HFFc6 (cell line): ENCODE results near the gene SNX19. TPM values are rescaled to one million over a fixed set of nuclear protein-coding genes. Genes with fewer than 3 reads are reported as not detected.
A peak's percentile ranks its signal among the peaks of the same experiment; 100 is the strongest.

Experiments
- DNase-seq: peaks from one replicate; pipeline ENCODE4 v3.0.0-alpha.2; 2018
- H3K27ac Mint-ChIP-seq: 2 replicates; pipeline ENCODE4 v1.8.0; 2020; ENCODE audit warnings: mild to moderate bottlenecking, mixed read lengths
- H3K27me3 Mint-ChIP-seq: 2 replicates; pipeline ENCODE4 v1.8.0; 2021; ENCODE audit warnings: mild to moderate bottlenecking, moderate library complexity, mixed read lengths; ENCODE audit not compliant: insufficient read depth
- H3K36me3 Mint-ChIP-seq: 2 replicates; pipeline ENCODE4 v1.8.0; 2021; ENCODE audit warnings: low read depth, mixed read lengths
- H3K4me1 Mint-ChIP-seq: 2 replicates; pipeline ENCODE4 v1.8.0; 2020; ENCODE audit warnings: low read depth, mixed read lengths
- H3K4me3 Mint-ChIP-seq: 2 replicates; pipeline ENCODE4 v1.8.0; 2020; ENCODE audit warnings: mild to moderate bottlenecking, moderate library complexity, mixed read lengths
- H3K9me3 Mint-ChIP-seq: 2 replicates; pipeline ENCODE4 v1.8.0; 2020; ENCODE audit warnings: mild to moderate bottlenecking, mixed read lengths
- CTCF ChIP-seq: fragments of 200-600 bp; sonication (generic); IDR thresholded peaks from 2 replicates; pipeline ENCODE4 v1.5.0; 2021; ENCODE audit warnings: antibody characterized with exemption, mild to moderate bottlenecking
- total RNA-seq, 6 experiments: library from RNA; stranded (reverse); fragmentation: NEBNext Ultra II Directional; extraction: Animal tissue kit (Norgen Biotek cat#: 25700); gene quantifications; 2 replicates in 1 of 6; 3 replicates in 5 of 6; pipeline ENCODE4 v1.2.3, GENCODE V29; 2021

The SNX19 gene
- total RNA-seq, 6 experiments from 2014 or later = 44.2 to 56.7 (median 50.2) TPM

- DNase-seq = no peak
- no peak for TF ChIP-seq CTCF
- peak overlapping the region; percentile 54; the same call in 1 of the 2 replicates for H3K27ac Mint-ChIP-seq
- peaks cover 40% of the 10 kb centered on the region for H3K36me3 Mint-ChIP-seq
- H3K4me1 Mint-ChIP-seq = peaks cover 15% of the 10 kb centered on the region
- H3K9me3 Mint-ChIP-seq = no peaks in the 10 kb centered on the region
- no peaks in the 10 kb centered on the region; the same call in 1 of the 2 replicates for H3K27me3 Mint-ChIP-seq
- H3K4me3 Mint-ChIP-seq = no peak overlapping the region
Observed at GRCh38 chr11:130897262-130898182, 18.8 kb downstream of the SNX19 start.

- H3K4me3 Mint-ChIP-seq = no peak overlapping the region
Observed at GRCh38 chr11:130894322-130895025, 21.8 kb downstream of the SNX19 start.

GRCh38 chr11:130892861-130893260, 23.4 kb downstream of the SNX19 start:
- no peak overlapping the region for H3K4me3 Mint-ChIP-seq
- DNase-seq = no peak
- no peaks in the 10 kb centered on the region for H3K9me3 Mint-ChIP-seq
- H3K36me3 Mint-ChIP-seq = peaks cover 27% of the 10 kb centered on the region
- H3K27ac Mint-ChIP-seq = no peak overlapping the region
- TF ChIP-seq CTCF = no peak
- peaks cover 13% of the 10 kb centered on the region for H3K4me1 Mint-ChIP-seq
- H3K27me3 Mint-ChIP-seq = no peaks in the 10 kb centered on the region; the same call in 1 of the 2 replicates

More at GRCh38 chr11:130894322-130895025, 21.8 kb downstream of the SNX19 start:
- no peaks in the 10 kb centered on the region; the same call in 1 of the 2 replicates for H3K27me3 Mint-ChIP-seq
- H3K36me3 Mint-ChIP-seq = peaks cover 32% of the 10 kb centered on the region
- DNase-seq = no peak
- H3K4me1 Mint-ChIP-seq = peaks cover 15% of the 10 kb centered on the region
- peak; percentile 93 for TF ChIP-seq CTCF
- H3K27ac Mint-ChIP-seq = peak overlapping the region; percentile 1; the same call in 1 of the 2 replicates
- no peaks in the 10 kb centered on the region for H3K9me3 Mint-ChIP-seq

GRCh38 chr11:130891326-130891725, 25.0 kb downstream of the SNX19 start:
- no peak for TF ChIP-seq CTCF
- no peak overlapping the region for H3K27ac Mint-ChIP-seq
- DNase-seq = no peak
- no peaks in the 10 kb centered on the region for H3K9me3 Mint-ChIP-seq
- no peaks in the 10 kb centered on the region; the same call in 1 of the 2 replicates for H3K27me3 Mint-ChIP-seq
- H3K4me3 Mint-ChIP-seq = no peak overlapping the region
- peaks cover 17% of the 10 kb centered on the region; the same call in 1 of the 2 replicates for H3K36me3 Mint-ChIP-seq
- H3K4me1 Mint-ChIP-seq = peaks cover 16% of the 10 kb centered on the region; the same call in 1 of the 2 replicates

- no peak for DNase-seq
- no peaks in the 10 kb centered on the region for H3K9me3 Mint-ChIP-seq
- peaks cover 14% of the 10 kb centered on the region; the same call in 1 of the 2 replicates for H3K36me3 Mint-ChIP-seq
- TF ChIP-seq CTCF = no peak
- H3K4me3 Mint-ChIP-seq = no peak overlapping the region
- H3K27me3 Mint-ChIP-seq = no peaks in the 10 kb centered on the region; the same call in 1 of the 2 replicates
- no peak overlapping the region for H3K27ac Mint-ChIP-seq
- H3K4me1 Mint-ChIP-seq = peaks cover 18% of the 10 kb centered on the region; the same call in 1 of the 2 replicates
Observed at GRCh38 chr11:130890039-130890745, 26.1 kb downstream of the SNX19 start.
